Inferior parietal cortex (tissue), 1 donor: Measurements from ENCODE around the gene RNF217.
"Not testable (repeated sequence)": the region's sequence is repeated elsewhere in the genome, so short reads cannot be mapped to it uniquely, and the experiment has no call there.

Experiments
- DNase-seq: peaks from one replicate; pipeline ENCODE4 v3.0.0-alpha.2; 2016; ENCODE audit errors: extremely low spot score

Gene RNF217

DNA sequence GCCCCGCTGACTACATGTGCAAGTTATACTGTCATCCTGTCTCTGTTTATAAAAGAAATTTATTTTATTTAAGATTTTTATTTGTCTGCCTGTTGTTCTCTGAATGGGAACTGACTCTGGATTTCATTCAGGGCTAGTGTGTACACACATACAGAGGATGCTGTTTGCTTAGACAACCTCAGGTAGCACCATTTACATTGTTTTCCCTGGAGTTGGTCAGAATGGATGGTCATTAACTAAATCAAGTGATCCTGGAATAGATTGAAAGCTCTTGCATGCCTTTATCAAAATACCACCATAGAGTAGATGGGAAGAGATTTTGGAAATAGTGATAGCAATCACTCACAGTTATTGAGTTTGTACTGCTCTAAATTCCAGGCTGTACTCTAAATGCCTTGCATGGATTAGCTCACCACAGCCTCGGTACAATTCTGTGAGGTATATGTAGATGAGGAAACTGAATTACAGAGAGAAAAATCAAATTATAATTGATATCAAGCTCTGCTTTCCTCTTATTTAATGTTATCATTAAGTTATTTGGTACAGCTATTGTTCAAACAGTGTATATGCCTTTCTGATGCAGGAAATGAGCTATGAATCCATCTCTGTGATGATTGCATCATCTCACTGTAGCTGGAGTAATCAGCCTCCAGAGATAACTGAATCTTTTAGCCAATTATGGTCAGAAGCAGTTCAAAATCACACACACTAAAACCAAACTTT, 51.9 kb downstream of the RNF217 start:
- no peak for DNase-seq

DNA sequence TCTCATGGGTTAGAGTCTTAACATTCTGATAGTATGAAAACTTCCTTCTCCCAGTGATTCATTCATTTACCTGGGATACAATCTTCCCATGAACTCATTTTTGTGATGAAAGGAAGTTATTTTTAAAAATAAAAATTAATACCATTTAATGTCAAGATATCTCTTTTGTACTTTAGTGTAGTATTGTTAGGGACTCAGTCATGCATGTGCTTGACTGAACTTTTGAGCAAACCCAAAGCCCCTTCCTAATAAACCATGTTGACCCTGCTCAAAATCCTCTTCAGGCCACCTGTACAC, 52.4 kb downstream of the RNF217 start:
- DNase-seq = no peak

DNA sequence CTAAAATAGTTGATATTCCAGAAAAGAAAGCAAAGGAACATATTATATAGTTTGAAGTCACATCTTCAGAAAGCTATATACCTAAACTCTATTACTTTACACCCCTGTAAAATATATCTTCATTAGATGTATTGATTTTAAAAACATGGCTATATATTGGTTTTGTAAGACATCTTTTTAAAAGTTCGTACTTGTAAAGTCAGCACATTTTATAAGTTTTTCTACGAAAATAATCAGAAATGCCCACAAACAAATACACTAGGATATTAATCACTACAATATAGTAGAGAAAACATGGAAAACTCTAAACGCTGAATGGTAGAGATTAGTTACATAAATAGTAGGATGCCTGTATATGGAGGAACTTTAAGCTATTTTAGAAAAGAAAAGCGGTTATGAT, 52.9 kb downstream of the RNF217 start:
- no peak for DNase-seq

DNA sequence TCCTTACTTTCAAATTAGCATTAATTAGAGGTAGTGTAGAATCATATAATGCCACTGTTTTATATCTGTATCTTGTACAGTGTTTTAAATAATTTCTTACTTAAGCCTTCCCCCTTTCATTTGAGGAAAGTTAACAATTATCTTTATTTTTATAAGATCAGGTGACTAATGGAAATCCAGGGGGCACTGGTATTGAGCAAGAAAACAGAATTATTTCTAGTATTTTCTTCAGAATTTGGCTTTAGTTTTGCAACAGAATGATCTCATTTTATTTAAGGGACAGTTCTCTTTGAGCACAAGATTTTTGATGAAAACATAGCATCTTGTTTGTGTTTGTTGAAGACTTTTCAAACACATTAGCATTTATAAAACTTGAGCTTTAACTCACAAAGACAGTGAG, 55.9 kb downstream of the RNF217 start:
- DNase-seq = no peak

DNA sequence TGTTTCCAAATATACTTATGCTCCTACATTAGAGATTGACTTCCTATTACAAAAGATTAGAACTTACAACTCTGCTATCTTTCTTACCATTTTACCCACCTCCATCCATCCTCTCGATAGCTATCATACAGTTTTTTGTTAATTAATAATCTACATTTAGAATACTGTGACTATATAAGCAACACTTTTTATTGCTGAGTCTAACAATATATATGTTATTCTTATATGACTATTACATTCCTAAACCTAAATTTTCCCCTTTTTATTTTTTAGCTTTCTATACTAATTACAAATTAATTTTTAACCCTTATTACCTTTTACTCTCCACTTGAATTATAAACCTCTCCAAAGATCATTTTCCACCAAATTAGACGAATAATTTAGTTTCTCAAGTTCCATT, 57.0 kb downstream of the RNF217 start:
- DNase-seq = no peak

DNA sequence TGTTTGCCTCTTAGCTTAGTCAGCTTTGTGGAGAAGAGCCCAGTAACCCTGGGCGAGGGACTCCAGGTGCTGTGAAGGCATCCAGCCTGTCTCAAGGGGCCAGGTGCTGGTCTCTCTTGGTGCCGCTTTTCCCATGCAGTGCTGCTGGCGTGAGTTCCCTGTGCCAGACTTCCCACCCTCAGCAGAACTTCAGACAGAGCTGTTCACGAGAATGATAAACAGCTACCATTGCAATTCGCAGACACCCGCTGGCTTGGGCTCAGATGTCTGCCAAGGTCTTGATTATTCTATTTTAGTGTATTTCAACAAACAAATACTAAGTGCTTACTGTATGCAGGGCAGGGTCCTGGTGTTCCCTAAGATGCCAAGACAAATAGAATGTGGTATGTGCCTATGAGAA, 57.7 kb downstream of the RNF217 start:
- DNase-seq = no peak

DNA sequence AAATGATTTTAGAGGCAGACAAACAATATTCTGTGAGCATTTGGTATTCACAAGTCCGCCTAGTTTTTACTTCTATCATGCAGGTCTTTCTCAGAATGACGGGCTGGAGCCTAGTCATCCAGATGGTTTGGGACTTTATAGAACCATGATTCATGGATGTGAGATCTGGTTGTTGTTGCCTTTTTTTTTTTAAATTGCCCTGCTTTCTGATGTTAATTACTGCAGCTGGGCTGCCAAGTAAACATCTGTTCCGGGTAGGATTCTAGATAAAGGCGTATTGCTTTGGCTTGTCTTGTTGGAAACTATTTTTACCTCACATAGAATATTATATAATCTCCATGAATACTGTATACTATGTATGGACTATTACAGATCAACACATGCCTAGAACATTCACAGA, 58.1 kb downstream of the RNF217 start:
- DNase-seq = no peak

DNA sequence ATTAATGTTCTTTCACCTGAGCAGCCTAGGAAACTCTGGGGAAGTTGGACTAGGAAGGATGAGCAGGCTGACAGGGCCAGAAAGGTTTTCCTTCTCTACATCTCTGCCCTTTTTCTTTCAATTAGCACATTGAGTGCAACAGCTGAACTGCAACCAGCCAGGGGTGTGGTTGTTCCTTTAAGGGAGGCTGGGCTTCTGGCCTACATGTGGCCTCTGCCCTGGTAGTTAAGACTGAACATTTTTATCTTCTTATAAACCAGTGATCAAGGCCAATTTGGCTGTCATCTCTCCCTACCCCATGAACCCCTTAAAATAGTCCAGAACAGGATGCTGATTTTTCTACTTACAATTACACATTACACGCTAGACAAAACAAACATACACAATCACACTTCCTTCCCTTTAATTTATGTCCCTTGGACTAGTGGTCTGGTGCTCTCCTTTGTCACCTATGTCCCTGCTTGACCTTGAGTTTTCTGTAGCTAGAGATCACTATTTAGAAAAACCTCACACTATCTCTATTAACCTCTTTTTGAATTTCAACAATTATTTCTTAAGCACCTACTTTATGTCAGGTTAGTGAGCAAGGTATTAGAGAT, 60.3 kb downstream of the RNF217 start:
- no peak for DNase-seq

DNA sequence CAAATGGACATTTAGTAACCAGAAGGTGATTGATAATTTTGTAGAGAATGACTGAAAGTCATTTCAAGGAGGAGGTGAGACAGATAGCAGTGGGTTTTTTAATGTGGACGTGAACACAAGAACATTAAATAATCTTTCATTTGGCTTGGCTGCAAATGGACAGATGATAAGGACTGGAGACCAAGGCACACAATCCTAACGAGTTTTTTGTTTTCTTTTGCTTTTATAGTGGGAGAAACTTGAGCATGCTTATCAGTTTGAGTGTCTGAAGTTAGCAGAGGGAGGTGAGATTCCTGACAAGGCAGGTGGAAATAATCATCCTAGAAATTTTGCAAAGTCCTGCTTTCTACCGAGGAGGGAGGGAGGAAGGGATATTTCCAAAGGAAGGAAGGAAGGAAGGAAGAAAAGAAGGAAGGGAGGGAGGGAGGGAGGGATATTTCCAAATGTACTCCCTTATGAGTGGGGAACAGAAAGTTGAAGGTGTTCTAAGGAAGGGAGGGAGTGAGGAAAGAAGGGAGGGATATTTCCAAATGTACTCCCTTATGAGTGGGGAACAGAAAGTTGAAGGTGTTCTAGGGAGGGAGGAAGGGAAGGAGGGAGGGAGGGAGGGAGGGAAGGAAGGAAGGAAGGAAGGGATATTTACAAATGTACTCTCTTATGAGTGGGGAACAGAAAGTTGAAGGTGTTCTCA, 63.1 kb downstream of the RNF217 start:
- no peak for DNase-seq

DNA sequence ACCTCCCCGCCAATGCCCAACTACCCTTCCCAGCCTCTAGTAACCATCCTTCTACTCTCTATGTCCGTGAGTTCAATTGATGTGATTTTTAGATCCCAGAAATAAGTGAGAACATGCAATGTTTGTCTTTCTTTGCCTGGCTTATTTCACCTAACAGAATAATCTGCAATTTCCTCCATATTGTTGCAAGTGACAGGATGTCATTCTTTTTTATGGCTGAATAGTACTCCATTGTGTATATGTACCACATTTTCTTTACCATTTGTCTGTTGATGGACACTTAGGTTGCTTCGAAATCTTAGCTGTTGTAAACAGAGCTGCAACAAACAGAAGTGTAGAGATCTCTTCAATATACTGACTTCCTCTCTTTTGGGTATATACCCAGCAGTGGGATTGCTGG, 65.0 kb downstream of the RNF217 start:
- no peak for DNase-seq

DNA sequence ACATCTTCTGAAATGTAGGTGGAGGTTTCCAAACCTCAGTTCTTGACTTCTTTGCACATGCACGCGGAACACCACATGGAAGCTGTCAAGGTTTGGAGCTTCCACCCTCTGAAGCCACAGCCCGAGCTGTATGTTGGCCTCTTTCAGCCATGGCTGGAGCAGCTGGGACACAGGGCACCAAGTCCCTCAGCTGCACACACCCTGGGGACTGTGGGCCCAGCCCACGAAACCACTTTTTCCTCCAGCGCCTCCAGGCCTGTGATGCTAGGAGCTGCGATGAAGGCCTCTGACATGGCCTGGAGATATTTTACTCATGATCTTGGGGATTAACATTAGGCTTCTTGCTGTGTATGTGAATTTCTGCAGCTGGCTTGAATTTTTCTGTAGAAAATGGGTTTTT, 68.7 kb downstream of the RNF217 start:
- no peak for DNase-seq

DNA sequence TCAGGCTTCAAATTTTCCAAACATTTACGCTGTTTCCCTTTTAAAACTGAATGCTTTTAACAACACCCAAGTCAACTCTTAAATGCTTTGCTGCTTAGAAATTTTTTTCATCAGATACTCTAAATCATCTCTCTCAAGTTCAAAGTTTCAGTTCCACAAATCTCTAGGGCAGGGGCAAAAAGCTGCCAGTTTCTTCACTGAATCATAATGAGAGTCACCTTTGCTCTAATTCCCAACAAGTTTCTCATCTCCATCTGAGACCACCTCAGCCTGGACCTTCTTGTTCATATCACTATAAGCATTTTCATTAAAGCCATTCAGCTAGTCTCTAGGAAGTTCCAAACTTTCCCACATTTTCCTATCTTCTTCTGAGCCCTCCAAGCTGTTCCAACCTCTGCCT, 69.1 kb downstream of the RNF217 start:
- no peak for DNase-seq

DNA sequence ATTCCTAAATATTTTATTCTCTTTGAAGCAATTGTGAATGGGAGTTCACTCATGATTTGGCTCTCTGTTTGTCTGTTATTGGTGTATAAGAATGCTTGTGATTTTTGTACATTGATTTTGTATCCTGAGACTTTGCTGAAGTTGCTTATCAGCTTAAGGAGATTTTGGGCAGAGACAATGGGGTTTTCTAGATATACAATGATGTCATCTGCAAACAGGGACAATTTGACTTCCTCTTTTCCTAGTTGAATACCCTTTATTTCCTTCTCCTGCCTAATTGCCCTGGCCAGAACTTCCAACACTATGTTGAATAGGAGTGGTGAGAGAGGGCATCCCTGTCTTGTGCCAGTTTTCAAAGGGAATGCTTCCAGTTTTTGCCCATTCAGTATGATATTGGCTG, 72.7 kb downstream of the RNF217 start:
- DNase-seq = not testable (repeated sequence)

DNA sequence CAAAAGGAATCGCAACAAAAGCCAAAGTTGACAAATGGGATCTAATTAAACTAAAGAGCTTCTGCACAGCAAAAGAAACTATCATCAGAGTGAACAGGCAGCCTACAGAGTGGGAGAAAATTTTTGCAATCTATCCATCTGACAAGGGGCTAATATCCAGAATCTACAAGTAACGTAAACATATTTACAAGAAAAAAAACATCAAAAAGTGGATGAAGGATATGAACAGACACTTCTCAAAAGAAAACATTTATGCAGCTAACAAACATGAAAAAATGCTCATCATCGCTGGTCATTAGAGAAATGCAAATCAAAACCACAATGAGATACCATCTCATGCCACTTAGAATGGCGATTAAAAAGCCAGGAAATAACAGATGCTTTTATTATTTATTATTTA, 74.2 kb downstream of the RNF217 start:
- not testable (repeated sequence) for DNase-seq

DNA sequence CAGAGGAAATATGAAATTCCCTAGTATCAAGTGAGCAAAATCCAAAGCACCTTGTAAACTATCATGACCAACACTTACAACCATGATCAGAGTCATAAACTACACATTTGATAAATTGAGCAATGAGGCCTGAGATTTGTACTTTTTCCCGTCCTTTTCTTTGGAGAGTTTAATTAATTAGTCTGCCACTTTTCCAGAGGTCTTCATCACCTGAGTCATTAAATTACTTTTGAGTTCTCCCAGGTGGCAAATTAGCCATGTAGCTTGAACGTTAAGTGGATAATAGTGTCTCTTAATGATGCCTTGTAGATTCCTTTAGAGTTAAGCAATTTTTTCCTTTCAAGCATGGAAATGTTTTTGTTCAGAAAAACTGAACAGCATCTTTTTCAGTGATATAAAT, 75.6 kb downstream of the RNF217 start:
- DNase-seq = no peak

DNA sequence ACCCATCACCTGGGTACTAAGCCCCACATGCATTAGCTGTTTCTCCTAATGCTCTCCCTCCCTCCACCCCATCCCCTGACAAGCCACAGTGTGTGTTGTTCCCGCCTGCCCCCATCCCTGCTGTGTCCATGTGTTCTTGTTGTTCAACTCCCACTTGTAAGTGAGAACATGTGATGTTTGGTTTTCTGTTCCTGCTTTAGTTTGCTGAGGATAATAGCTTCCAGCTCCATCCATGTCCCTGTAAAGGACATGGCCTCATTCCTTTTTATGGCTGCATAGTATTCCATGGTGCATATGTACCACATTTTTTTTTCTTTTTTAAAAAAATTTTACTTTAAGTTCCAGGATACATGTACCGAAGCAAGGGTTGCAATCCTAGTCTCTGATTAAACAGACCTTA, 76.7 kb downstream of the RNF217 start:
- DNase-seq = no peak

DNA sequence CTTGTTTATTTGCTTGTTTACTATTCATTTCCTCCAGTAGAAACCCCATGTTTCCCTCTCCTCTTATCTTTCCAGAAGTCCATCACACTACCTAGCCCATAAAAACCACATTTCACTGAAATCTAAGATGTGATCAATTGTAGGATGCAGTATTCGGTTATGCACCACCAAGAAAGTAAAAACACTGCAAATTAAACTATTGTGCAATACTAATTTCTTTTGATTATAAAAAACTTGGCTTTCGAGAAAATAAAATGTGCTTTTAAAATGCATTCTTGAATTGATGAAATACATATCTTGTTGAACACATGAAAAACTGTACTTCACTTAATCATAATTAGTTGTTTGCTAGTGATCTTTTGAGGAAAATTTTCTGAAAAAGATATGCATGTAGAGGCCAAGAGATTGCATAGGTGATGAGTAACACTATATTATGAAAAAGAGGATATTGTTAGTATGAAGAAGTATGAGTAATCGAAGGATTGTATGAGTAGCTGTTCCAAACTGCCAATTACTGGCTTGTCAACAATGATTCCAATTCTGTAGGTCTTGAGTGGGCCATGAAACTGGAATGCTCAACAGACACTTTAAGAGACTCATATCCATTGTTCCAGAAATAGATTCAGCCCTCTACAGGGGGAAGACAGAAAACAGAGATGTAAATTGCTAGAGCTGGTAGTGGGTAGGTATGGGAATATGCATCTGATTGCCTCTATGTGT, 79.7 kb downstream of the RNF217 start:
- no peak for DNase-seq

DNA sequence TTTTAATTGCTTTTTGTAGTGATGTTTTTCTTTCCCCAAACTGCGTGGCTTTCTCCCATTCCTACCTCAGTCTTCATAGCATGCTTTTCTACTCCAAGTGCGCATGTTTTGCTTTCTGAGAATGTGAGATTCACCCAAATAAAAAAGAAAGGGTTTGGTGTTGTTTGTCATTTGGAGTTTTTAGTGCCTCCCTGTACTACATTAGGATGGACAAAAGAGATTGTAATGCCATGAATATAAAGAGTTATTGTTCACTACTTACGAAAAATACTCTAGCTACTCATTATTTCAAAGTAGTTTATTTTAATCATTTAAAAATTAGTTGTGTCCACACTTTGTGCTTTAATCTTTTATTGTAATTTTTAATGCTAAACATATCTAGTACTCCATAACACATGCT, 81.8 kb downstream of the RNF217 start:
- DNase-seq = no peak

DNA sequence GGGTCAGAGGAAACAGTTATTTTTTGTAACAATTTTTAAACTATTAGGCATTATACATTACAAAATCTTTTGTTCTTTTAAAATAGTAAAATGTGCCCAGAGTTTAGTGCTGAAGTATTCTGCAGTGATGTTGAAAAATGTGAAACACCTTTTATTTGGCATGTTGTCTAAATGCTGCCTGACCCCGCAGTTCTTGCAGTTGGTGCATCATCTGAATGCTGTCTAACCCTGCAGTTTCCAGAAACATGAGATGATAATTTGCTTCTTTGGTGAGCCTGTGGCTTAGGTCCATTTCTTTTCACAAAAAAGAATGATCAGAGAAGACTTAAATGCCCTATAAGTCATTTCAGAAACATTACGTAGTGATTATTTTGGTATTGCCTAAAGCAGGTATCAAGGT, 82.4 kb downstream of the RNF217 start:
- DNase-seq = no peak

DNA sequence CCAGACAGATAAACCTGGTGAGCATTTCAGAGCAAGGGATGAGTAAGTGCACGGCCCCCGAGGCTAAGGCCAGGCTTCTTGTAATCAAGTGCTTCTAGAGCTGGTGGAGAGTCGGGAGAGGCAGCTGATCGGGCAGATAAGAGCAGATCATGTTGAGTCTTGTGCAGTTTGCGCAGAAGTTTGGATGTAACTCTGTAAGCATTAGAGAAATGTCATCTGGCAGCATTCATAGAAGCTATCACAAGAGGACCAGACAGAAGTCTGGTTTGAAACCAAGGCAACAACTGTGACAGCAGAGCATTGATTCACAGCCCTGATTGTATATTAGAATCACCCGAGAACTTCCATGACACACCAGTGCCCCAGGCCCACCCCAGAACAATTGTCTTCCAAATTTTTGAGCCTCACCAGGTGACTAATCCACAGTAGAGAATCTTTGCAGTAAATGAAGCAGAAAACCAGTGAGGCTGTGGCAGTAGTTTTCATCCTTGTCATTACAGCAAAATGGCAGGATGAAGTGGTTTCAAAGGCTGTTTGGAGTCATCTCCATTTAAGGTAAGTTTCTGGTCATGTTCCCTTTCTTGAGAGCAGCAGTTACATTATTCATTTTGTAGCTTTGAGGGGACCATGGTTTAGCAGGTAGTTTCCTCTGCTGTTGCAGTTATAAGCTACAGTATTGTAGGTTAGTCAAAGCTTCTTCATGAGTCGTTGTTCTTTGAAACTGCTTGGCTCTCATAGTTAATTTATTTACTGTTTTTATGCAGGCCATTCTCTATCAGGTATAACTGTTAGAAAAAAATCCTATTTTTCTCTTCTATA, 84.1 kb downstream of the RNF217 start:
- no peak for DNase-seq

DNA sequence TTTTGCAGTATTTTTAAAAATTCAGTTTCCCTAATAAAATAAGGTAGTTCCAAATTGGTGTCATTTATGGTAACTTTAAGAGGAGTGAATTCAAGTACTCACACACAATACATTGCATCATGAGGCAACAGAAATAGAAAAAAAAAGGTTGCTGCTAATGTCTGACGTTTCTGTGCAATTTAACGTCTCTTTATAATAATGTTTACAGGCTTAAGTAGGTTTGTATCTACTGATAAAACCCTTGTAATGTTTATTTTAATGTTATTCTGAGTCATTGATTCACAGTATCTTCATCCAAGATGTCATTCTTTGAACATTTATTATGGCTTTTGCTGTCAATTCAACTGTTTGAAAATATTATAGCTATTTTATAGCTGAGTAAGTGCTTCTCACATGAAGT, 86.0 kb downstream of the RNF217 start:
- no peak for DNase-seq
